ENCODE data around the gene NID1.

- TF ChIP-seq CTCF (IDR thresholded peaks at IDR 0.05) (no peak), POLR2A (IDR thresholded peaks at IDR 0.05) (no peak)
Measured at GRCh38 chr1:235943581-235944114, 121.2 kb downstream of the NID1 start.
